Measurements from ENCODE around the gene STX12. TPM values are rescaled to one million over a fixed set of nuclear protein-coding genes. Genes with fewer than 3 reads are reported as not detected.
"Not testable (repeated sequence)": the region's sequence is repeated elsewhere in the genome, so short reads cannot be mapped to it uniquely, and the experiment has no call there.

STX12 gene
- total RNA-seq, 4 donors from 2014 or later: 44.0 to 76.7 (median 56.1) TPM

DNA sequence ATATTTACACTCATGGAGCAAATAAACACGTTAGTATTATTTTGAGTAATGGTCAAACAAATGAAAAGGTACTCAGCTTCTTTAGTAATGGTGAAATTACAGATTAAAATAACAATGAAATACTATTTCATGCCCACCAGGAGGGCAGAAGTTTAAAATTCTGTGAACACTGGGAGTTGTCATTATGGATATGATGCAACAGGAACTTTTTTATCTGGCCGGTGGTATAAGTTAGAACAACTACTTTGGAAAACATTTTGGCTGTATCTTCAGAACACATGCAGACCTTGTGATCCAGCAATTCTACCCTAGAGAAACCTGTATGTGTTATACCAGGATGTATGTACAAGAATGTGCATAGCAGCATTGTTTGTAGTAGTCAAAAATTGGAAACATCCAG lies 34.4 kb downstream of the STX12 start:
- H3K4me1 ChIP-seq: no peaks in the 10 kb centered on the region
- H3K4me3 ChIP-seq: no peak overlapping the region
- intact Hi-C loops (cut with DNase I): no loop called here
- H3K36me3 ChIP-seq: peaks cover 12 to 75% (median 58%) of the 10 kb centered on the region in 4 donors
- H3K27ac ChIP-seq (replicated peaks in 1 of 4): no peak overlapping the region
- TF ChIP-seq EP300 (IDR thresholded peaks at IDR 0.05) (no peak), POLR2A (IDR thresholded peaks at IDR 0.05; ENCODE audit: low read depth) (no peak), POLR2AphosphoS5 (IDR thresholded peaks at IDR 0.05) (no peak)
- TF ChIP-seq, protein P1, sequence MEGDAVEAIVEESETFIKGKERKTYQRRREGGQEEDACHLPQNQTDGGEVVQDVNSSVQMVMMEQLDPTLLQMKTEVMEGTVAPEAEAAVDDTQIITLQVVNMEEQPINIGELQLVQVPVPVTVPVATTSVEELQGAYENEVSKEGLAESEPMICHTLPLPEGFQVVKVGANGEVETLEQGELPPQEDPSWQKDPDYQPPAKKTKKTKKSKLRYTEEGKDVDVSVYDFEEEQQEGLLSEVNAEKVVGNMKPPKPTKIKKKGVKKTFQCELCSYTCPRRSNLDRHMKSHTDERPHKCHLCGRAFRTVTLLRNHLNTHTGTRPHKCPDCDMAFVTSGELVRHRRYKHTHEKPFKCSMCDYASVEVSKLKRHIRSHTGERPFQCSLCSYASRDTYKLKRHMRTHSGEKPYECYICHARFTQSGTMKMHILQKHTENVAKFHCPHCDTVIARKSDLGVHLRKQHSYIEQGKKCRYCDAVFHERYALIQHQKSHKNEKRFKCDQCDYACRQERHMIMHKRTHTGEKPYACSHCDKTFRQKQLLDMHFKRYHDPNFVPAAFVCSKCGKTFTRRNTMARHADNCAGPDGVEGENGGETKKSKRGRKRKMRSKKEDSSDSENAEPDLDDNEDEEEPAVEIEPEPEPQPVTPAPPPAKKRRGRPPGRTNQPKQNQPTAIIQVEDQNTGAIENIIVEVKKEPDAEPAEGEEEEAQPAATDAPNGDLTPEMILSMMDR (IDR thresholded peaks at IDR 0.05): no peak
- 75% methylated on average over 2 of the region's 2 CpGs for WGBS
- no peaks in the 10 kb centered on the region for H3K27me3 ChIP-seq
- H3K9me3 ChIP-seq: no peaks in the 10 kb centered on the region
- no peak for DNase-seq (ENCODE audit: extremely low spot score)

DNA sequence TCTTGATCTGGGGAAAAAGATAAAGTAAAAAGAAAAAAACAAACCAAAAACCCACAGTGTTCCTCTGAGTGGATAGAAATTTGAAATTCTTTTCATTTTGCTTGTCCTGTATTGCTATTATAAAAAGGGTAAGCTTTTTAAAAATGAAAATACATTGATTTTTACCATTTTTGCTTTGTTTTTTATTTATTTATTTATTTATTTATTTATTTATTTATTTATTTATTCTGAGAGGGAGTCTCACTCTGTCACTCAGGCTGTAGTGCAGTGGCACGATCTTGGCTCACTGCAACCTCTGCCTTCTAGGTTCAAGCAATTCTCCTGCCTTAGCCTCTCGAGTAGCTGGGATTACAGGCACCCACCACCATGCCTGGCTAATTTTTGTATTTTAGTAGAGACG lies 35.1 kb downstream of the STX12 start:
- H3K27ac ChIP-seq (replicated peaks in 1 of 4); H3K4me1 ChIP-seq; DNase-seq (ENCODE audit: extremely low spot score); H3K9me3 ChIP-seq; H3K4me3 ChIP-seq; H3K27me3 ChIP-seq; intact Hi-C loops (cut with DNase I): not testable (repeated sequence)
- peaks cover 10 to 75% (median 60%) of the 10 kb centered on the region in 4 donors for H3K36me3 ChIP-seq
- 98% methylated on average over 3 of the region's 3 CpGs for WGBS

DNA sequence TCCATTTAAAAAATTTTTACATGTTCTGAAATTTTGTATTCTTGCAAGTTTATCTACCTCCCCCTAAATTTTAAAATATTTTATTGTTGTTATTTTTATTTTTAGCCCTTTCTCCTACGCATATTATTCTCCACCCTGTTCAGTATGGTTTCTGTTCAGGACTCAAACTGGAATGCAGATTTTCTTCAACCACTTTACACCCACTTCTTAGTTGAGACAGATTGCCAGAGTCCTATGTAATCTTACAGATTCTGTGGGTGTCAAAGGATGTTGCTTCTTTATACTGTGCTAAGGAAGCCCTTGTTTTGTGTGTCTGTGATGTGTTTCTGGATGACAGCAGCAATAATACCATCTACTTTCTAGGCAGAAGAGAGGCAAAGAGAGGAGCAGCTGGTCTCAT lies 36.9 kb downstream of the STX12 start:
- intact Hi-C loops (cut with DNase I): no loop called here
- H3K27ac ChIP-seq (replicated peaks in 1 of 4): no peak overlapping the region
- TF ChIP-seq EP300 (IDR thresholded peaks at IDR 0.05): no peak
- TF ChIP-seq, protein P1 (IDR thresholded peaks at IDR 0.05): no peak
- TF ChIP-seq POLR2AphosphoS5 (IDR thresholded peaks at IDR 0.05): no peak
- TF ChIP-seq POLR2A (IDR thresholded peaks at IDR 0.05; ENCODE audit: low read depth): no peak
- H3K4me3 ChIP-seq: no peak overlapping the region
- H3K27me3 ChIP-seq: no peaks in the 10 kb centered on the region
- no peaks in the 10 kb centered on the region for H3K9me3 ChIP-seq
- peaks cover 13 to 73% (median 59%) of the 10 kb centered on the region in 4 donors for H3K36me3 ChIP-seq
- H3K4me1 ChIP-seq: no peaks in the 10 kb centered on the region
- WGBS: 97% methylated on average over 1 of the region's 1 CpG
- DNase-seq (ENCODE audit: extremely low spot score): no peak

DNA sequence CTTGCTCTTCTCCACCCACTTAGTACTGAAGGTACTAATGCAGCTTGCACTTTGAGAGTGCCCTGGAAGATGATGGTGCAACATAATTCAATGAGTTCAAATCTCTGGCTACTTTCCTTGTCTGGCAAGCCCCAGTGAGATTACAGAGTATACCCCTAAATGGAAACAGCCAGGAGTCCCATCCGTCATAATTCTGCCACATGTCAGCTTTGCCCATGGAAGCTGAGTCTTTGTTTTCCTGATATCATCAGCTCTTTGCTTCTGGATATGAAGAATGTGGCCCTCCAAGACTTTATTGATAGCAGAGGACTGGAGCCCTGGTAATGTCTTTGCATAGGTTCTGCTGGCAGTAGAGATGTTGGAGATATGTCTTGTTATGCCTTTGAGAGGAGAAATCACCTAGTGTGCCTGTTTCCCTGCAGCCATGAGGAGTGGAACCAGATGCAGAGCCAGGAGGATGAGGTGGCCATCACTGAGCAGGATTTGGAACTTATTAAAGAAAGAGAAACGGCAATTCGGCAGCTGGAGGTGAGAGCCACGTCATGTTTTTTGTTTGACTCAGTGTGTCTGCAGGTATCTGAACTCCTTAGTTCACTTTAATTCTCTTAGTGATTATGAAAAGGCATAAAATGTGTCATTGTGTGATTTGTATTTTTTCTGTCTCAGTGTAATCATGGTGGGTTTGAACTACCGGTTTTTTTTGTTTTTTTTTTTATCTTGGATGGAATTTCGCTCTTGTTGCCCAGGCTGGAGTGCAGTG lies 38.9 kb downstream of the STX12 start:
- no peak overlapping the region for H3K27ac ChIP-seq (replicated peaks in 1 of 4)
- H3K9me3 ChIP-seq: no peaks in the 10 kb centered on the region
- TF ChIP-seq EP300 (IDR thresholded peaks at IDR 0.05) (no peak), POLR2AphosphoS5 (IDR thresholded peaks at IDR 0.05) (no peak), POLR2A (IDR thresholded peaks at IDR 0.05; ENCODE audit: low read depth) (no peak)
- TF ChIP-seq, protein P1 (IDR thresholded peaks at IDR 0.05): no peak
- intact Hi-C loops (cut with DNase I): no loop called here
- 94% methylated on average over 6 of the region's 6 CpGs for WGBS
- DNase-seq (ENCODE audit: extremely low spot score): no peak
- peaks cover 13 to 71% (median 57%) of the 10 kb centered on the region in 4 donors for H3K36me3 ChIP-seq
- peaks cover 0 to 4% (median 2%) of the 10 kb centered on the region in 4 donors for H3K4me1 ChIP-seq
- H3K27me3 ChIP-seq: no peaks in the 10 kb centered on the region
- no peak overlapping the region for H3K4me3 ChIP-seq

DNA sequence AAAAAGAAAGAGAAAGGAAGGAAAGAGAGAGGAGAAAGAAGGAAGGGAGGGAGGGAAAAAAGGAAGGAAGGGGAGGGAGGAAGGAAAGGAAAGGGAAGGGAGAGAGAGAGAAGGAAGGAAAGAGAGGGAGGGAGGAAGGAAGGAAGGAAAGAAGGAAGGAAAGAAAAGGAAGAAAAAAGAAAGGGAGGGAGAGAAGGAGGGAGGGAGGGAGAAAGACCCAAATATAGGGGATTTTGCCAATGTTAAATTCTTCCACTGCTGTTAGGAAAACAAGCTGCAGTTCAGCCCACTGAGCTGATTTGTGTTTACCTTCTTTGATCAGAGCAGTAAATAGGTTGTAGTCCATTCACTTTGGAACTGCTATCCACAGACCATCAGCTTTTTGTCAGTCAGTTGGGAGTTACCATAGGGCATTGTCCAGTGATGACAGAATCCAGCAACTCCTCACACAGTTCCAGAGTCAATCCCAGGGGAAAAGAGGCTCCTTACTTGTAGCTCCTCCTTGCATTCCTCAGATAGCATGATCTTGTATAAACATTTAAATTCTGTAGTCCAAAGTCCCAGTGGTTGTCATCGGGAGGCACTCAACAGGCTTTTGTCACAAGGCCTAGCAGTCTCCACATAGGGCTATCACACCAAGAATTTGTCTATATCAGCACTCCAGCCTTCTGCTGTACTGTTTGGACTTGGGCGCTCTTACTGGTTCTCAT lies 44.1 kb downstream of the STX12 start:
- Histone ChIP-seq H3K4me1 (peaks cover 0 to 6% (median 5%) of the 10 kb centered on the region in 4 donors), H3K27ac (replicated peaks in 1 of 4) (peak overlapping the region in 2 of 4 donors; percentile 24 to 34), H3K36me3 (peaks cover 36 to 93% (median 85%) of the 10 kb centered on the region in 4 donors), H3K27me3 (no peaks in the 10 kb centered on the region), H3K4me3 (no peak overlapping the region), H3K9me3 (no peaks in the 10 kb centered on the region)
- TF ChIP-seq EP300 (IDR thresholded peaks at IDR 0.05) (no peak), POLR2A (IDR thresholded peaks at IDR 0.05; ENCODE audit: low read depth) (no peak), POLR2AphosphoS5 (IDR thresholded peaks at IDR 0.05) (no peak)
- TF ChIP-seq, protein P1 (IDR thresholded peaks at IDR 0.05): no peak
- 65% methylated on average over 2 of the region's 2 CpGs for WGBS
- intact Hi-C loops (cut with DNase I): no loop called here
- DNase-seq (ENCODE audit: extremely low spot score): no peak

Measured in esophagus muscularis mucosa (tissue), 4 donors.